Stimulated activated naive B cell treated with anti-CD40 and anti-IgM and Interleukin-4, amounts not matched to agents 10 μg/mL and 1 μg/mL and 100 μg/mL, for 72 hours (primary cell): Measurements from ENCODE around the gene COMMD6.

ENCODE experiments used
- ATAC-seq, 2 donors: fragments of 150-1000 bp; cut with Tn5 transposase; replicated peaks; 2 replicates each; pipeline ENCODE4 v1.10.0; 2021; ENCODE audit warnings: moderate library complexity in 1 of 2
- DNase-seq: peaks from one replicate; pipeline ENCODE4 v3.0.0; 2021
- H3K27ac Mint-ChIP-seq: one replicate; pipeline ENCODE4 v1.8.0; 2022; ENCODE audit warnings: mild to moderate bottlenecking, mixed read lengths
- H3K27me3 Mint-ChIP-seq, 2 donors: one replicate each; pipeline ENCODE4 v1.8.0; 2022; ENCODE audit warnings: mixed read lengths in 2 of 2
- H3K36me3 Mint-ChIP-seq, 2 donors: one replicate each; pipeline ENCODE4 v1.8.0; 2022; ENCODE audit warnings: mixed read lengths in 2 of 2, mild to moderate bottlenecking in 1 of 2
- H3K4me1 Mint-ChIP-seq, 2 donors: one replicate each; pipeline ENCODE4 v1.8.0; 2022; ENCODE audit warnings: mixed read lengths in 2 of 2, mild to moderate bottlenecking in 1 of 2
- H3K4me3 Mint-ChIP-seq, 2 donors: one replicate each; pipeline ENCODE4 v1.8.0; 2022; ENCODE audit warnings: mild to moderate bottlenecking in 2 of 2, mixed read lengths in 2 of 2, moderate library complexity in 1 of 2
- H3K9me3 Mint-ChIP-seq, 2 donors: one replicate each; pipeline ENCODE4 v1.8.0; 2022; ENCODE audit warnings: mixed read lengths in 2 of 2, mild to moderate bottlenecking in 1 of 2

COMMD6 gene

DNA sequence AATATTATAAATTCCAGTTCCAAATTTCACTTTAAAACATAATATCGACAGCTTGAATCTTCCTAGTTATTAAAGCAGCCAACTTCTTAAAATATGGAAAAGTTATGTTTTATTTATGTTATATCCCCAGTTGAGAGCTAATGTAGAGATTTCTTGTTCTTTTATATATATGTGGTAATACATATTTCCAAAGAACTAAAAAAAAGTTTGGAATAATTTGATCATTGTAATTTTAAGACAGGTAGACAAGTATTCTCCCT, 54.9 kb downstream of the COMMD6 start:
- Mint-ChIP-seq H3K9me3 (no peaks in the 10 kb centered on the region), H3K4me1 (peaks cover 12 to 32% of the 10 kb centered on the region in 2 donors), H3K27me3 (peaks cover 43 to 66% of the 10 kb centered on the region in 2 donors), H3K27ac (no peak overlapping the region), H3K36me3 (peaks cover 0 to 3% of the 10 kb centered on the region in 2 donors), H3K4me3 (peak overlapping the region; percentile 89 to 99)
- ATAC-seq (no peak), DNase-seq (no peak)

DNA sequence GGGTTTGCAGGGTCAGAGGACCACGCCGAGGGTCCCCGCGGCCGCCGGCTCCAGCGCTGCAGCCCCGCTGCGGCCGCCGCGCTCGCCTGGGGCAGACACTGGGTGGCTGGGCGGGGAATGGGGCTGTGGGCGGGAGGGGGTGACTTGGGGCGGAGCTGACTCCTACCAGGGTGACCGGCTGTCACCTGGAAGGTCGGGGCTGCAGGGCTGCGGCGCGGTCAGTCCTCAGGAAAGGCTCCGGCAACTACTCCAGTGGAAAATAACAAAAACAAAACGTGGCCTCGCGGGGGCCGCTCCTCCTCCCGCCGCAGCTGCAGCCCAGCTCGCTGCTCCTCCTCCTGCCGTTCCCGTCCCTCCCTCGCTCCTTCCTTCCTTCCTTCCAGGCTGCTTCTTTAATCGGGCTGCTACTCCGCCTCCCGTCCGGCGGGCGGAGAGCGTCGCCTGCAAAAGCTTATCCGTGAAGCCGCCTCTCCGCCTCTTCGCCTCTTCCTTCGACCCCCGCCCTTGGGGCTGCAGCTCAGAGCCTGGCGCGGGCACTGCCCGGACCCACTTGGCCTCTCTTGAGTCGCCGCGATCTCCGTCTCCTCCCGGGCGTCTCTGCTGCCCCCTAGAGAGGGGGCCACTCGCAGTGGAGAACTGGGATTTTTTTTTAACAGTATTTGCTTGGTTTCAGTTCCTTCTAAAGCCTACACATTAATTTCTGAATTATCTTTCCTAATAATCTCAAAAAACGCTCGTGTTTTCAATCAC, 55.4 kb downstream of the COMMD6 start, which contains the start of gene TBC1D4:
Gene TBC1D4, minus strand, starts transcription at position 100 of the 750 bp plus-strand sequence. CDS start 402 bp downstream, outside the sequence.
- ATAC-seq (peak; percentile 88), DNase-seq (peak; percentile 74)
- H3K36me3 Mint-ChIP-seq: peaks cover 0 to 3% of the 10 kb centered on the region in 2 donors
- peak within 1 kb of the TSS; percentile 71 for H3K27ac Mint-ChIP-seq
- H3K4me3 Mint-ChIP-seq: peak within 1 kb of the TSS; percentile 89 to 99
- H3K4me1 Mint-ChIP-seq: peaks cover 12 to 32% of the 10 kb centered on the region in 2 donors
- H3K9me3 Mint-ChIP-seq: no peaks in the 10 kb centered on the region
- H3K27me3 Mint-ChIP-seq: peaks cover 43 to 67% of the 10 kb centered on the region in 2 donors

DNA sequence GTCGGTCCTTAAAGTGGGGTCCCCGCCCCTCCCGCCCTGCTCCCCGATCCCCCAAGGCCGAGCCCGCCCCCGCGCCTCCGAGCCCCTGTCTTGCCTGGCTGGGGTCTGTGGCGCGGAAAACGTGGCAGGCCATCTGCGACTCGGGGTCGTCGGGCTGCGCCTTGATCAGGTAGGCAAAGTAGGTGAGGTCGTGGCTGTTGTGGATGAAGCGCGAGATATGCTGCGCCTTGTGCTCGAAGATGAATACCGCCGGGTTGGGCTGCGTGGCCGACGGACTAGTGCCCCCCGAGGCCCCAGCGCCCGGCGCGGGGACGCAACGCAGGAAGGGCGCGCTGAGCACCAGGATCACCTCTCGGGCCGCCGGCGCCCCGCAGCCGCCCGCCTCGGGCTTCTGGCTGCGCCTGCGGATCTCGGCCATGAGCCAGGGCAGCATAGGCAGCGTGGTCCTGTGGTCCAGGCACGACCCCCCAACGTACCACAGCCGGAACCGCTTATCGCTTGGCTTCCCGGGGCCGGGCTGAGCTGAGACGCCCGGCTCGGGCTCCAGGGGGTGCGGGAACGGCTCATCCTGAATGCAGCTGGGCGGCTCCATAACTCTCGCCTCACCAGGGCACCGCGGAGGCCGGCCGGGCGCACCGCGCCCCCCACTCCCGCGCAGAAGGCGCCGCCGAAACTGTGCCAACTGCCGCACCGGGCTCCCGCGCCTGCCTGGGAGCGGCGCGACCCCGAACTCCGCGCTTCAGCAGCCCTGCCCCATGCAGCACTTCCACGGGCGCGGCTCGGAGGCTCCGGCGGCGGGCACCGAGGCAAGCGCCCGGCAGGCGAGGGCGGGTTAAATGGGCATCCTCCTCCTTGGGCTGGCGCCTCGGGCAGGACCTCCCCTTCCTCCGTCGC, 56.2 kb downstream of the COMMD6 start:
- no peaks in the 10 kb centered on the region for H3K9me3 Mint-ChIP-seq
- DNase-seq (peak; percentile 14), ATAC-seq (peak; percentile 29 to 33)
- peak overlapping the region; percentile 89 to 99 for H3K4me3 Mint-ChIP-seq
- H3K27ac Mint-ChIP-seq: peak overlapping the region; percentile 71
- H3K4me1 Mint-ChIP-seq: peaks cover 12 to 32% of the 10 kb centered on the region in 2 donors
- H3K36me3 Mint-ChIP-seq: peaks cover 0 to 3% of the 10 kb centered on the region in 2 donors
- peaks cover 42 to 60% of the 10 kb centered on the region in 2 donors for H3K27me3 Mint-ChIP-seq

DNA sequence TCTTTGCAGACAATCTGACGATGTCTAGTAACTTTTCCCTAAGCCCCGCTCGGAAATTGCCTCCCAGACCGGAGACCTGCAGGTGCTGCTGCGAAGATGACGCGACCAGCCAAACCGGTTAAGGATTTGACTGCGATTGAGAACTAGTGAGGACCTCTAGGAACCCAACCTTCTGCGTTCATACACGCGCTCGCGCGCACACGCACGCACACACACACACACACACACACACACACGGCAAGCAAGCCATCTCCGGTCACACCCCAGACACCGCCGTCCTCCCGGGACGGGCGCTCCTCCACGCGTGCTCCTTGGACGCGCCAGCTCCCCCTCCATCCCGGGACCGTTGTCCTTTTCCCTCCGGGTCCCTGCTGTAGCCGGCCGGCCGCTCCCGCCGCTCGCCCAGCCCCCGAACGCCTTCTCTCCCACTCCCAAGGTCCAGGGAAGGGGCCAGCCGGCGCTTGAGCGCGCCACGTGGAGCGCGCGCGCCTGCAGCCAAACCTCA, 56.9 kb downstream of the COMMD6 start:
- H3K4me1 Mint-ChIP-seq: peaks cover 12 to 32% of the 10 kb centered on the region in 2 donors
- H3K36me3 Mint-ChIP-seq: peaks cover 0 to 3% of the 10 kb centered on the region in 2 donors
- peak overlapping the region; percentile 71 for H3K27ac Mint-ChIP-seq
- peak overlapping the region; percentile 86 to 99 for H3K4me3 Mint-ChIP-seq
- DNase-seq: peak; percentile 11
- no peaks in the 10 kb centered on the region for H3K9me3 Mint-ChIP-seq
- peaks cover 36 to 53% of the 10 kb centered on the region in 2 donors for H3K27me3 Mint-ChIP-seq
- ATAC-seq: peak; percentile 14 to 31

- no peak overlapping the region for H3K4me3 Mint-ChIP-seq
- no peaks in the 10 kb centered on the region for H3K9me3 Mint-ChIP-seq
- H3K4me1 Mint-ChIP-seq: peaks cover 12 to 32% of the 10 kb centered on the region in 2 donors
- H3K27me3 Mint-ChIP-seq: peaks cover 26 to 45% of the 10 kb centered on the region in 2 donors
- no peak for DNase-seq
- H3K36me3 Mint-ChIP-seq: peaks cover 0 to 3% of the 10 kb centered on the region in 2 donors
- H3K27ac Mint-ChIP-seq: no peak overlapping the region
- no peak for ATAC-seq
These were observed 58.4 kb downstream of the COMMD6 start for GRCh38 chr13:75479102-75479740.

DNA sequence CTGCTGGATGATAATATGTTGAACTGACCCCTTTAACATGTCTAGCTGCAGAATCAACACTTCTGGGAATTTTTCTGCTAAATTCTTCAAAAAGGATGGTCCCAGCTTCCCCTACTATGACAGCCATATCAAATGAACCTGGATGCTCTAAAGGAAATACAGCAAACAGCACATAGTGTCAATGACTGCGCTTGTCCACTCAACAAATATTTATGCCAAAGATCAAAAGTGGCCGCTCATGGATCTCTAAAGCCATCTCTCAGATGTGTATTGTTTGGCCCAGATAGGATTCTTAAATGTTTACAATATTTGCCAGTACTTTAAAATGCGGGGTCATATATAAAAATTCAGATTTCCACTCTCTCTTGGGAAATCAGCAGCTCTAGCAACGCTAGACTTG, 59.0 kb downstream of the COMMD6 start:
- ATAC-seq (no peak), DNase-seq (no peak)
- Mint-ChIP-seq H3K9me3 (no peaks in the 10 kb centered on the region), H3K27ac (no peak overlapping the region), H3K4me3 (no peak overlapping the region), H3K4me1 (peaks cover 12 to 32% of the 10 kb centered on the region in 2 donors), H3K36me3 (peaks cover 0 to 3% of the 10 kb centered on the region in 2 donors), H3K27me3 (peaks cover 23 to 40% of the 10 kb centered on the region in 2 donors)
